HG03558 (cell line): Measurements from ENCODE around the gene CD59.
"Not testable (repeated sequence)": the region's sequence is repeated elsewhere in the genome, so short reads cannot be mapped to it uniquely, and the experiment has no call there.

ENCODE experiments used
- ATAC-seq: cut with Tn5 transposase; IDR thresholded peaks from one replicate; pipeline ENCODE4 v1.9.1; 2021; ENCODE audit warnings: moderate number of reproducible peaks; ENCODE audit not compliant: unreplicated experiment; ENCODE audit errors: extremely low read depth

CD59 gene

DNA sequence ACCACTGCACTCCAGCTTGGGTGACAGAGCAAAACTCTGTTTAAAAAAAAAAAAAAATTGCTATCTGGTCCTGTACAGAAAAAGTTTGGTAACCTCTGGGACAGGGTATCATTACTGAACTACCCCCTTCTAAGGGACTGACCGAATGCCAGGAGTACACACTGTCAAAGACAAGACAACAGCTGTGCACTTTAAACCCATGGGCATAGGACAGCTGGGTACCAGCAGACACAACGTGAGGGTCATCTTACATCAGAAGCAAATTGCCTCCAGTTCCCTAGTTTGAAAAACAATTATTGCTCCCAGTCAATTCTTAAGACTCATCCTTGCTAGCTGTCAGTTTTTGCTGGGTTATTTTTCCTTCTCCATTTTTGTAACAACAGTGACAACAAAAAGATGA, 17.8 kb downstream of the CD59 start:
- no peak for ATAC-seq

DNA sequence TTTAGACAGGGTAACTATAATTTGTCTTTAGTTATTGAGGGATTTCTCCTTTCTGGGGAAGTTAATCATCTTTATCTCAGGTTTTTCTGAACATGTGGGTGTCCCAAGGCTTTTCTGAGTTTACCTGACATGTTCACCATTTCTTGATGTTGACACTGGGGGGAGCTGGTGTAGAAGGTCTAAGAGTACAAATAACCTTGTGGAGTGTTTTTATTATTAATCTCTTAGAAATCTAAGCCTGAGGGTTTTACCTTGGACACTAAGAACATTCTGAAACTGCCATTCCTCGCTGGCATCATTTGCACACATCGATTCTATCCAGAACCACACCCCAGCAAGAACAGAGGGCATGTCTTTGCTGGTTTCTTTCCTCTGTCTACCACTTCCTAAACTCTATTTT, 20.0 kb downstream of the CD59 start:
- ATAC-seq, result no peak

DNA sequence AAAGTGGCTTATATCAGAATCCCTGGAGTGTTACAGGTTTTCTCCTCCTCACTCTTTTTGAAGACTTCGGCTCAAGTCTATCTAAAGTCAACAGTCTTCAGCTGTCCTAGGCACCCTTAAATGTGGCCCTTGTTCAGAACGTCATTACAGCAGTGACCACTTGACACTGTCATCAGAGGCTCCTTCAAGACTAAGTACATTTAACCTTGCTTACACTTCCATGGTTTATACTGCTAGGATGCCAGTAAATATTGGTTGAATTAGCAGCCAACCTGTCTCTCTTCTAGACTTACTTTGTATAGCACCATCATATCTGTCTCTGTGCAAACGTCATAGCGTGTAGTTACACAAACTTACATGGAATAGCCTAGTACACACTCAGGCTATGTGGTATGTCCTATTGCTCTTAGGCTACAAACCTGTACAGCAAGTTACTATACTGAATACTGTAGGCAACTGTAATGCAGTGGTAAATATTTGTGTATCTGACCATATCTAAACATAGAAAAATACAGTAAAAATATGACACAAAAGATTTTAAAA, 22.3 kb downstream of the CD59 start:
- ATAC-seq, result no peak

DNA sequence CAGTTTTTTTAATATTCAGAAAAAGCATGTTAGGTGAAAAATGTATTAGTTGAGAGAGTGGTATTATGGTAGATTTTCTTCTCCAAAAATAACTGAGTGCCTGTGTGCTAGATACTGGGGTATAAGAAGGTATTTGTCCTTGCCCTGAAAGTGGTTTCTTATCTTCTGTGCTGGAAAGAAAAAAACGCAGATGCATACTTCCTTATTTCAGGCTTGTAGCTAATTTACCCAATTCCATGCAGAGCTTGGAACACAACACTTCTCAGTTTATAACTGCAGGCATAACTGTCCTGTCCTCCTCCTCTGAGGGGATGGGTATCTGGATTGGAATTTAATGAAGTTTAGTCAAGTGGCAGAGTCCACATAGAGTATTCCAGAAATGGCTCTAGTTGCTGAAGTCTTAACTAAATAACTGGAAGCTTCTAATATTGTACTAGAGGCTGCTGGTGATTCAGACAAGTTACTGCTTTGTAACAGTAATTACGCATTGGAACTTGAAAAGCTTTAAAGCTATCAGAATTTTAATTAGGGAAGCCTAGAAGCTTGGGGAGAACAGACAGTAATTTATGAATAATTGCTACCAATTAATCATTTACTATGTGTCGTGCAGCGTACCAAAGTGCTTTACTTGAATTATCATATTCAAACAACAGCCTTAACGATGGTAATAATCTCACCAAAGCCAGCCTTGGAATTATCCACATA, 22.9 kb downstream of the CD59 start:
- no peak for ATAC-seq

DNA sequence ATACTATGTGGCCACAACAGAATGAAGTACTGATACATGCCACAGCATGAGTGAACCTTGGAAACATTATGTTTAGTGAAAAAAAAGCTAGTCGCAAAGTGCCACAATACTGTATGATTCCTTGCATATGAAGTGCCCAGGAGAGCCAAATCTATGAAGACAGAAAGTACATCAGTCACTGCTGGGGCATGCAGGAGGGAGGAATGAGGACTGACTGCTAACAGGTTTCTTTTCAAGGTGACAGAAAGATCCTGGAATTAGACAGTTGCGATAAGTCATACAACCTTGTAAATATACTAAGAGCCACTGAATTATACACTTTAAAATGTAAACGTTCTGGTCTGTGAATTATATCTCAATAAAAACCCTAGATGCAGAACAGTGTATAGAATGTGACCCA, 23.8 kb downstream of the CD59 start:
- no peak for ATAC-seq

DNA sequence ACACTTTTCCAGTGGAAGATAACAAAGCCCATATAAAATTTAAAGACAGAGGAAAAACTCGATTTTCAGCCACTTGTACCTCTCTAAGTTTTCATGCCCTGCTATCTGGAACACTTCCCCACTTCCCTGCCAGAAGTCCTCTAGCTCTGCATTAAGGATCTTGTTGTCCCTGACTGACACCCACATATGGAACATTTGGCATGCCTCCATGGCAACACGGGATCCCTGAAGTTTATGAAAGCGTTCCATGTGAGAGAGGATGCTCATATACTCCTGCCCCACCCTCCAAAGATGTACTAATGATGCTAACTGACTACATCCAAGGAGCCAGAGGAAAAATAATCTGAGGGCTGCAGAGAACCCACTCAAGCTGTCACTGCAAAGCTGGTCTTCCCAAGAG, 26.8 kb downstream of the CD59 start:
- ATAC-seq, result no peak

DNA sequence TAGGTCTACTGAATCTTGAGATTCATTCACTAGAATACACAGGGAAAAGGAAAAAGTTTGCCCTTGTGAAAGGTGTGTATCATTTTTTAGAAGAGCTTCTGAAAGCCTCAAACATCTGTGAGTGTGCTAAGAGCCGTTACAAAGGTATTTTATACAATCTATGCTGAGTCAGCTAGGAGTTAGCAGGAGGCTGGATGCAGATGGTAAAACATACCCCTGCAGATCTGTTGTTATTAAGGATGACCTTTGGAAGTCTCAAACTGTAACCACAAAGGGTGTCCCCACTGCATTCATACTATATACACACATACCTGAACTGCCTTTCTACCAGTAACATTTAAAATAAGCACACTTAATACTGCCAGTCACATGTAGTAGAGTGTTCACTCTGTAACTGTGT, 27.2 kb downstream of the CD59 start:
- no peak for ATAC-seq

DNA sequence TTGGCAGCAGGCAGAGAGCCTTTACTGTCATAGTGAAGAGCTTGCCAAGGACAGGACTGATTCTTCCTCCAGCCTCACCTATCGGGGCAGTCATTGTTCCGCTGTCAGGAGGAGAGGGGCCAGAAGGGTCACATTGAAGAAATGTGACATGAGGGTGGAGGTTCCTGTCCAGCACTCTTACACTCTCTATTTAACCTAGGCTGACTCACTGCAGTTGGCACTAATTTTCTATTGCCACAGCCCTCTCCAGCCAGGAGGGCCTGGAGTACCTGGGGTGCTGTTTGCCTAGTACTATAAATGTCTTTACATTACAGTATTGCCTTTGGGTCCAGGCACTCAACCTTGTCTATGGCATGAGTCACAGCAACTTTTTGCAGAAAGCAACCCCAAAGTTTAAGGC, 28.4 kb downstream of the CD59 start:
- ATAC-seq, result not testable (repeated sequence)

DNA sequence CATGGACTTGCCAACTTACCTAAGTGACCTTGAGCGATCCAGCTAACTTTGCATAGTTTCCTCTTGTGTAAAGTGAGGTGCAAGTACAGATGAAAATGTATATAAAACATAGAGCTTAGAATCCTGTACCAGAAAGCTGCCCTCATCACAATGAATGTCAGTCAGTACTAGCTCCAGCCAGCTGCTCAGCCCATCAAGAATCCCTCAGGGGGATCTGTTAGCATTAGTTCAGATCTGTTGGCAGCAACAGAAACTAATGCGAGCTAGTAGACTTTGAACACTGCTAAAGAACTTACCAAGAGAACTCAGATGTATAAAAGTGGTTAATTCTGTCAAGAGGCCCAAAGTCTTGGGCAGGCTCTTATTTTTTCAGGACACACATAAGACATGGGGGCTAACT, 29.3 kb downstream of the CD59 start:
- ATAC-seq, result no peak

DNA sequence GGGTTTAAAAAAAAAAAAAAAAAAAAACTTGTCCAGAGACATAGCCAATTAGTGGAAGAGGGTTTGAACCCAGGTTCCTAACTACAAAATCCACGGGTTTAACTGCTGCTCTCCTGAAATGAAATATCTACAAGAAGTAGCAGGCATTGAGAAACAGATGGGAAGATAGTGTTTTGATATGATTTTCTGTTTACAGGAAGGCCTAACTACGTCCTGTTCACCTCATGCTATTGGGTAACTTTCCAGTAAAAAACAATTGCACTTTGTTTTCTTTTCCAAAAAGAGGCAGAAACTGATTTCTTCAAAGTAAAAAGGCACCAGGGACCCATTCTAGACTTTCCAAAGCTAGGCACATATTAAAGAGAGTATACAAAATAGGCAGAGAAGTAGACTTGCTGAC, 29.7 kb downstream of the CD59 start:
- ATAC-seq, result no peak

DNA sequence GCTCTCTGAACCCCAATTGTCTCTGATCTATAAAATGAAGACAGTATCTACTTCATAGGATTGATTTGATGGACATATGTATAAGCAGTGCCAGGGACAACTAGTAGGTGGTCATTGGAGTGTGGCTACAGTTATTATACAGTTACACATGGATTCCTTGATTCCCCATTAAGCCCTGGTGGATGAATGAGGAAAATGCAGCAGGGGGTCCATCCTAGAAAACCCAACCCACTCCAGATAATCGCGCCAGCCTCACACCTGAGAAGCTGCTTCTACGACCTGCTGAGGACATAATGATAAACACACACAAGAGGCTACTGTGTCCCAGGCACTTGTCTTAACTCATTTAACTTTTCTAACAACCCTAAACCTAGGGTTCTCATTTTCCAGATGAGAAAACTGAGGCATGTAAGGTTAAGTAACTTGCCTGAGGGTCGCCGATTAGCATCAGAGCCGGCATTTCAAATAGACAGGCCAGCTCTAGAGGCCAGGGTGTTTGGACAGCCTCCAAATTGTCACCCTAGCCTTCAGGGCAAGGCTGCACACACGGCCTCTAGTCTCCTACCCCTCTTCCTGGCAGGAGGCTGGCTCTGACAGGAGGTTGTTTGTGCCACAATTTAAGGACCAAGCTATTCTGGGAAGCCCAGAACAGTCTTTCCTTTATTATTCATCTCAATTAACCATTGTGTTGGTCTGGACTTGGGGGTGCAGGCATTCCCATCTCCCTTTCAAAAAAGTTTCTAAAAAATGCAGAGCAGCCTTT, 31.8 kb downstream of the CD59 start:
- no peak for ATAC-seq

DNA sequence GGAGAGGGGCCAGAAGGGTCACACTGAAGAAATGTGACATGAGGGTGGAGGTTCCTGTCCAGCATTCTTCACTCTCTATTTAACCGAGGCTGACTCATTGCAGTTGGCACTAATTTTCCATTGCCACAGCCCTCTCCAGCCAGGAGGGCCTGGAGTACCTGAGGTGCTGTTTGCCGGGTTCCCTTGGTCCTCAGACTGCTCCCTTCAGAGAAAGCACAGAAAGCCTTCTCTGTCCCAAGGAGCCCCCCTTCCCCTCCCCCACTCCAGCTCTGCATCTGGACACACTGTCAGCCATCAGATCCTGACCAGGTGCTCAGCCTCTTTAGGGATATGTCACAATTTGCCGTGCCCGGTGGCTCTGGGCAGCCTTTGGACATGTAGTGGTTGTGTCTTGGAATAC, 32.4 kb downstream of the CD59 start:
- no peak for ATAC-seq

DNA sequence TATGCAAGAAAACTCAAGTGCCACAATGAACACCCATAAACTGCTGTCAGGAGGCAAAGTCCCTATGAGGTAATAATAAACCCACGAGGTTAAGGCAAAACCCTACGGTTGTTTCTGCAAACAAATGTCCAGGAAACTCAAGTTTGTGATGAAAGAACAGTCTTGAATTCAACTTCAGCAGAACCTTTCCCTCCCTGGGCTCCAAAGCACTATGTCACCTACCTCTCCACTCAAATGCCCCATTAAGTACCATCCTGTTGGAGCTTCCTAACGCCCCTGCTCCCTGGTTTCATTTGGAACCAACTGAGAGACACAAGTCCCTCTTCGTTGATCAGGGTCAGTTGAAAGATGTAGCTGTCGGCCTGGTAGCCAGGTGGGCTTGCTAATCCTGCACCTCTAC, 33.0 kb downstream of the CD59 start:
- no peak for ATAC-seq

DNA sequence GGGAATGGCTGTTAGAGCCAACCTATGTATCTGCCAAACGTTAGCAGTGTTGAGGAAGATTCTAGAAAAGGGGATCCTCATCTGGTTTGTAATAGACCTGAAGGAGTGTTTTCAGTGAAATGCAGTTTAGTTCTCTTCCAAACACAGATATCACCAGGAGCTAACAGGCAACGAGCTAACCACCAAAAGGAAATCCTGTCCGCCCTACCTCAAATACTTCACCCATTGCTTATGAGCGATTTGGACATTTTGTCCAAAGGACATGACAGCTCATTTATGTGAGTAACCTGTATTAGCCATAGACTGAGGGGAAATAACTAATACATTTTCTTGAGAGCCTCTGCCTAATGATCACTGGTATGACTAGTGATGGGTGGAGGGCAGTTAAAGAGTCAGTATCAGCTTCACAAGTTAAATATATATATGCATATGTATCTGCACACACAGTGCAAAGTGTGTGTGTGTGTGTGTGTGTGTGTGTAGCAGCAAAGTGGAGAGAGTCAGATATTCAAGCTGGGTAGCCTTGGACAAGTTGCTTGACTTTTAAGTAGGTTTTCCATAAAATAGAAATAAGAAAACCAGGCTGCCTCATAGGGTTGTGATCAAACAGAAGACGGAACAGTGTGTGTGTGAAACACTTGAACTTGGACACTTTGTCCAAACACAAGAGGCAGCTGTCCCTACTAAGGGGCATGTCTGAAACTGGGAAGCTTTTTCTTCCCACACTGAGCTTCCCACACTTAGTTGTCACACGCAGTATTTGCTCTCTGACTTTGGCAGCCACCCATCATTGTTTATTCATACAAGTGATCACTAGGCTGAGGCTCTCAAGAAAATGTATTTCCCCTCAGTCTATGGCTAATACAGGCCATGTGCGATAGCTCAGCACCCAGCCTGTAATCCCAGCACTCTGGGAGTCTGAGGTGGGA, 34.7 kb downstream of the CD59 start:
- no peak for ATAC-seq

DNA sequence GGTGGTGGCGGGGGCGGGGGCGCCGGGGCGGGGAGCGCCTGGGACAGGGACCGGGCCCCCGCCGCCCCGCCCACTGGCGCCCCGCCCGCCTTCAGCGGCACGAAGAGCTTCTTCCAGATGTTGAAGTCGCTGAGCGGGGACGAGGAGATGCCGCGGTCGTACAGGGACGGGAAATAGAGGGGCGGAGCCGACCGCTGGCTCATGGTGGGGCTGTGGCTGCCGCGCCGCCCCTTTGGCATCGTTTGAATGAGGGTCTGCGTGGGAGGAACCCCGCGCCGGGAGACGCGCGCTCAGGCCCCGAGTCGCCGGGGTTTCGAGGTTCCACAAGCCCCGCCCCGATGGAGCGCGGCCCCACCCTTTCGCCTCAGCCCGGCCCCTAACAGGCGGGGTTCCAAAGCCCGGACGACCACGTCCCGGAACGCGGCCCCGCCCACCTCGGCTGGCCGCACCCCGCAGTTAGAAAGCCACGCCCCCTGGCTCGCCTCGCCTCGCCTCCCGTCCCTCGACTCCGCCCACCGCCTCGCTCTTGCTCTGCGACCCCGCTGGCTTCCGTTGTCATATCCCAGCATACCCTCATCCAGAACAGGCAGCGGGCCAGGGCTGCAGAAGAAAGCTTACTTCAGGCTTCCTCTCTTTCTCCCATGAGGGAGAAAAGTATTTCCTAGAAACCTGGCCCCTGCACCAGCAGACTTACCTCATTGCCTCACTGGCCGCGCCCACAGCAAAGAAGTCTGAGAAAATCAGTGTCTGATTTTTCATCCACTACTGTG, 35.5 kb downstream of the CD59 start, which contains the start of gene C11orf91:
TSS of gene C11orf91 (minus strand) at position 325 of the 770 bp plus-strand sequence. CDS start at position 239, 86 bp downstream.
- peak; percentile 58 for ATAC-seq

DNA sequence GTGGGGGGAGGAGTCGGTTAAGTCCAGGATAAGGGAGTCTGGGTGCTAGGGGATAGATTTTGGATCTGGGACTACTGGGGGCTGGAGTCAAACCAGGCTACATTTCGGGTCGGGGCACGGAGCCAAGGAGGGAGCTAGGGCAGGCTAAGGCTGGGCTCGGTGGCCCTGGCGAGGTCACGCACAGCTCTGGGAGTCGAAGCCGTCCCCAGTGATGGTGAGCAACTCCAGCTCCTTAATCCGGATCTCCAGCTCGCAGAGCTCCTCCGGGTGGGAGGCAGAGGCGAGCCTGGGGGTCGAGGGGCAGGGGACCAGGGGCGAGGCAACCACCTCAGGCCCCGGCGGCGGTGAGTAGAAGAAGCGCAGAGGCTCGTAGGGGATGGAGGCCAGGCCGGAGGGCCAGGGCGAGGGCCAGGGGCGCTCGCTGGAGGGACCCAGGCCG, 36.1 kb downstream of the CD59 start:
- no peak for ATAC-seq

DNA sequence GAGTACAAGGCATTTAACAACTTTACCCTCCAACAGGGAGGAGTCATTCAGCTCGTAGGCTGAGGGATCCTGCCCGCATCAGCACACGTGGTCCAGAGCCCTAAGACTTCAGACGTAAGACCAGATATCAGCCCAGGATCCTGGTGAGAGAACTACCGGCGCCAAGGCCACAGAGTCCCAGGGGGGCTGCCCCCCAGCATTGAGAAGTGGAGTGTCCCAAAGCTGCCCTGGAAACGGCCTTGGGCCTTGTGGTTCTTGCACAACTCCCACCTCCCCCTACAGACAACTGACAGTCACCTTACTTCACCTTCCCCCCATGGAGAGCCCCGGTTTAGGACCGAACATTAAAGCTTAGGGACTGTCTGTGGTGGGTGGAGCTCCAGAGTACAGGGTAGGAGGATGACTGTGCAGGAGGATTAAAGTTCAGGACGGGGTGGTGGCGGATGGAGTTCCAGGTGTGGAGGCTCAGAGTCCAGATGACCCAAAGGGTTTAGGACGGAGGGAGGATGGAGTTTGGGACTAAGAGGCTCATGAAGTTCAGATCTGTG, 36.6 kb downstream of the CD59 start:
- ATAC-seq, result no peak

DNA sequence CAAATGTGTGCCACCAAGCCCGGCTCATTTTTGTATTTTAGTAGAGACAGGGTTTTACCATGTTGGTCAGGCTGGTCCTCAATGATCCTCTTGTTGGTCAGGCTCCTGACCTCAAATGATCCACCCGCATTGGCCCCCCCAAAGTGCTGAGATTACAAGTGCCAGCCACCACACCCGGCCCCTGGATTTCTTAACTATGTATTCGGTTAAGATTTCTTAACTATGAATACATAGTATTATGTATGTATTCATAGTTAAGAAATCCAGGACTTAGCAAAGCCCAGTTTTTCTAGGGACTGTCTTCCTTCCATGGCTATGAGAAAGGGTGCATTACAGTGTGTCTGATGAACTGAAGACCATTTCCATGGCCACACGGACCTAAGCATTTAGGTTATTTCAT, 37.3 kb downstream of the CD59 start:
- ATAC-seq, result no peak

DNA sequence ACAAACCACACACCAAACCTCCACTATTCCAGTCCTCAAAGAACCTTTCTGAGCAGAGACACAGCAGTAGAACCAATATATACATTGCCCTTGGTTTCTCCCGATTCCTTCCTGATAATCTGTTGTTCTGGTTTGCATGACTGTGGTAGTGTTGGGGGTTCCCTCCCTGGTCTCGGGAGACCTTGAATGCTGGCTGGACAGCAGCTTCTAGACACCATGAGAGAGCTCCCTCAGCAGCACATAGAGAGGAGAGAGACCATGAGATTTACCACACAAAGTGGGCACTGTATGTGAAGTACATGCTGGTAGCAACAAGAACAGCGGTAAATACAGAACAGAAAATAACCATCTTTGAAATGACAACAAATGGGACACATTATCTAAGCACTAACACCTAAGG, 38.2 kb downstream of the CD59 start:
- ATAC-seq, result no peak
